GM19395 (cell line): ENCODE results near the gene NBAS.
"Not testable (repeated sequence)": the region's sequence is repeated elsewhere in the genome, so short reads cannot be mapped to it uniquely, and the experiment has no call there.

ENCODE experiments used
- ATAC-seq: cut with Tn5 transposase; IDR thresholded peaks from one replicate; pipeline ENCODE4 v1.9.1; 2021; ENCODE audit warnings: mild to moderate bottlenecking, moderate library complexity; ENCODE audit not compliant: unreplicated experiment

Gene NBAS

DNA sequence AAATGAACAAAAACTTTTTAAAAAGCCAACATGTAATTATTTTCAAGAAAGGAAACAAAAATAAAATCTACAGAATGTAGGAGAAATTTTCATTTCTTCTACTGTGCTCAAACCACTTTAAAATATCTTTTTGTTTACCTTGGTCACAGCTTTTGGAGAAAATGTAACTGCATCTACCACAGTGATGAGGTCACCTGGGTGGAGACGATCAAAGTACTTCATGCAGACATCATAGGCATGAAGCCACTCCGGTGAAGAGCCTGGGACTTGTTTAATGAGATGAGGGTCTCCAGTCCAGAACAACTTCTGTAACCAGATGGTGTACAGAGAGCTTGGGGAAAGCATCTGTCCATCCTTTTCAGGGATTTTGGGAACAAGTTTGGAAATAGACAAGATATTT, 285.8 kb downstream of the NBAS start:
- no peak for ATAC-seq

- ATAC-seq = no peak
Measured at GRCh38 chr2:15273452-15273851, 287.7 kb downstream of the NBAS start.

DNA sequence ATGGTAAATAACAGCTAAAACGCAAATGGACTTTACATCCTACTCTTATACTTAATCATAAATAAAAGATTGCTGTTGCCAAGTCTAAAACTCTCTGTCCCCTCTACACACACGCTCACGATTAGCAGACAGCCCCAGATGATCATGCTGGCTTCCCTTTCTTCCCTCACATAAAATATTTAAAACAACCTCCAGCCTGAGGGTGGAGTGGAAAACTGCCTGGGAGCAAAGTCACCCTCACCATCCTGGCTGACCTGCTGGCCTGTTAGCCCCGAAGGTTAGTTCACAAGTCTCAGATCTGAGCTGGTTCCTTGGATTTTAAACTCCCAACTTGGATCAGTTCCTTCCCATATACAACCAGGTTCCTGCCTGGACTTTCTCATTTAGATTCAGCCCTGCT, 288.2 kb downstream of the NBAS start:
- no peak for ATAC-seq

- no peak for ATAC-seq
Measured at GRCh38 chr2:15271941-15272542, 289.1 kb downstream of the NBAS start.

DNA sequence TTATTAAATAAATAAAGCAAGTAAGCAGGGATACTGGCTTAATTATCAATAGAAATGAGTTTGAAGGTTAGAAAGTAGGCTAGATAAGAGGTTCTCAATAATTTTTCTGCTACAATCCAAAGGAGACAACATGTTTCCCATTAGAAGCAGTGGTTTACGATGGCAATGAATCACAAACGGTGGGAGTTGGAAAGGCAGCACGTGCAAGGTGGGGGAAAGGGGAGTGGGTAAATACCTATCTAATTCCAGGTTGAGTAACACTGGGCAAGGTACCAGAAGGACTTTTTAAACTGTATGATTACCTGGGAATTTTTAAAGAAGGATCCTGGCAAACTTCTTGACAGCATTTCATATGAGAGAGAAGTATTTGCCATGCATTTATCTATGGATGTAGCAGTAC, 289.9 kb downstream of the NBAS start:
- ATAC-seq = no peak

DNA sequence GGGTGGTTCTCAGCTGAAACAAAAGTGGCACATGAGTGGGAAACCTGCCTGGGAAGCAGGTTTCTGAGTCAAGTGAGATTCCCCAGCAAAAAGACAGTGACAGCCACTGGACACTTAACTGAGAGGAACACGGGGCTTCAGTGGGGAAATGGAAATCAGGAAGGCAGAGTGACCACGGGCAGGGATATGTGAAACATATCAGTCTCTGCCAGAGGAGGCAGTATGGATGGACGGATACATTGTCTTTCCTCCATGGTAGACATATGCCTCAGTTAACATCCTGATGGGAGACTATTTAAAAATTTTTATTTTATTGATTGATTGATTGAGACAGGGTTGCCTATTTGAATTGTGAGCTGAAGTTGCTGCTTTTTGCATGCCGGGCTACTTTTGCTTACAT, 292.1 kb downstream of the NBAS start:
- ATAC-seq = no peak

- ATAC-seq = no peak
Measured at GRCh38 chr2:15265889-15266288, 295.2 kb downstream of the NBAS start.

DNA sequence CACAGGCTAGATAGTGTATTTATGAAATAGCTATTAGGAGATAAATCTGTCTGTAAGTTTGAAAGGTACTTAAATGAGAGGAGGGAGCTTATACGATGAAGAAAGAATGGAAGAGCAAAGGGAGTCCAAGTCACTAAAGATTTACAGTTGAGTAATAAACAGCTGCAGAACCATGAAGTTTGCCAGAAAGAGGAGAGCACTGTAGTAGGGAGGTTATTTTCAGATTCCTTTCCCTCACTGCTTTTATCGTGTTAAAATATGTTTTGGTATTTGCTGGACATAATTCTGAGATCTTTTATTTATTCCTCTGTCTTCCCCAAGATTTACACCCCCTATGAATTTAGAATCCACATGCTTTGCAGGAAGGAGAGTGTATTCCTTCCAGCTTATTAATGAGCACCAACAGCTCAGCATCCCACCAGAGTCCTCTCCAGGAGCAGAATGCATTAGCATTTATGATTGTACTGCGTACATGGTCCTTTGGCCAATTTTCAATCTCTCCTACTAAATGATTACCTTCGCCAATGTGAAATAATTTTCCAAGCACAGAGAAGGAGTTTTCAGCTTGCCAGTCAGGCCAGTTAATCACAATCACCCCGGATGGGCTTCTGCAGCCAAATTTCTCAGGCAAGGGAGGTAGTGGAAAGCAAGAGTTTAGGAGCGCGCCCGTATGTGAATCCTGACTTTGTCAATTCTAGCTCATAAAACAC, 297.0 kb downstream of the NBAS start:
- no peak for ATAC-seq

- ATAC-seq = no peak
Measured at GRCh38 chr2:15262792-15263191, 298.3 kb downstream of the NBAS start.

DNA sequence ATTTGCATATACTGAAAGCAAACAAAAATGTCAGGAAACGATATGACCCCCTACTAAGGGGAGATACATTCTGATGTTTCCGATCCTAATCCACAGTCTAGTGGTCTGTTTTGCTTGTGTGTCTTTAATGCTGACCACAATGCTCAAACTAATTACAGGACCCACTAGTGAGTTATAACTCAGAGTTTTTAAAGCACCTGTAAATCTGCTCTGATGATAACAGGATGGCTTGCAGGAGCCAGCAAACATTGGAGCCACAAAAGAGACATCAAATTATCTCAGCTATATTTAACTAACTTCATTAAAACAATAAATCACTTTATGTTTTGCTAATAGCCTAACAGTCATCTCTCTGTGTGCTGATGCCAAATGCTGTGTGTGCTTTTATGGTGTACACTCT, 300.3 kb downstream of the NBAS start:
- ATAC-seq = no peak

GRCh38 chr2:15260196-15260595, 300.9 kb downstream of the NBAS start:
- no peak for ATAC-seq

GRCh38 chr2:15259356-15259756, 301.8 kb downstream of the NBAS start:
- no peak for ATAC-seq

- ATAC-seq = not testable (repeated sequence)
Measured at GRCh38 chr2:15258385-15258784, 302.7 kb downstream of the NBAS start.

DNA sequence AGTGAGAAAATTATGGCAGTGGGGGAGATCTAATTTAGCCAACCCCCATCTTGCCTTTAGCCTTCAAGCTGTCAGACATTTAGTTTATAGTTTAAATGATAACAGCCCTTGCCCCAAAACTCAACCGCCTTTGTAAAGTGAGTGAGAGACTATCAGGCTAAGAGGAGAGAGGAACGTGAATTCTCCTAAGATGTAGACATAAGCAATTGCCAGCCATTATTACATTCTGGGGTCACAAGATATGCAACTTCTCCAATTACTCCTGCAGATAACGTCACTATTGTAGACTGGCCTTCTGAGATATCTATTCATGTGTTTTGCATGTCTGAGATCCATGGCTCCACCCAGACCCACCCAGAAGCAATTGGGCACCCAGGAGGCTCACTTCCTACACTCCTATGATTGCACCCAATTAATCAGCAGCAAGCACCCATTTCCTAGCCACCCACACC, 307.3 kb downstream of the NBAS start:
- ATAC-seq = no peak

- no peak for ATAC-seq
Measured at GRCh38 chr2:15253247-15253646, 307.9 kb downstream of the NBAS start.

GRCh38 chr2:15251753-15252152, 309.4 kb downstream of the NBAS start:
- ATAC-seq = no peak

GRCh38 chr2:15250946-15251345, 310.2 kb downstream of the NBAS start:
- ATAC-seq = not testable (repeated sequence)

DNA sequence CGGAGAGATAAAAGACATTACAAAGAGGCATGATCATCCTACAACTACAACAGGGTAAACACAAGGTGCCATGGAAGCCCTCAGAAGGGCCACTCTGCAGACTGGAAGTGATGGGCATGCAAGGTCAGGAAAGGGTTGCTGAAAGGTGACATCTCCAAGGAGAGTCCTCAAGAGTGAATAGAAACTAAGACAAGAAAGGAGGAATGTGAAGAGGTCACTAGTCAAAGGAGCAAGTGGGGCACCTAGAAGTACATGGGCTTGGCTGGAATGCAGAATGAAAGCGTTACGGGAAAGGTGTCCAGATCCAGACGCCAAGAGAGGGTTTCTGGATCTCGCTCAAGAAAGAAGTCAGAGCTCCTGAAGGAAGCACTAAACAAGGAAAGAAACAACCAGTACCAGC, 314.3 kb downstream of the NBAS start:
- ATAC-seq = no peak

- no peak for ATAC-seq
Measured at GRCh38 chr2:15243762-15244161, 317.4 kb downstream of the NBAS start.

- ATAC-seq = no peak
Measured at GRCh38 chr2:15242936-15243461, 318.1 kb downstream of the NBAS start.

DNA sequence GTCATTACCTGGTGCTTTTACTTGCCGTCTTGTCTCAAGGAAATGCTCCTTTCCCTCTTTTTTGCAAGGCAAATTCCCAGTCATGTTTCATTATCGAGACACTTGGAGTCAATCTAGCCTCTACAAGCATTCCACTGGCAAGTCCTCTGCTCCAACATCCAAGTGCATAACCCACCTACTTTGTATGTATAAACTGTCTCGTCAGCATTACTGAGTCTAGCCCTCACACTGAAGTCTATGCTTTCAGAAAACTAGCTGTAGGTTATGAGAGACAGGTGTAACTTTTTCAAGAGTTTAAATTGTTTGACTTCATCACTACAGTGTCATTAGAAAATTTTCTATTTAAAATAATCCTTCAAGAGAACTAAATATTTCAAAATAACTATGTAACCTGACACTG, 319.2 kb downstream of the NBAS start:
- ATAC-seq = no peak

- no peak for ATAC-seq
Measured at GRCh38 chr2:15241201-15241600, 319.9 kb downstream of the NBAS start.

DNA sequence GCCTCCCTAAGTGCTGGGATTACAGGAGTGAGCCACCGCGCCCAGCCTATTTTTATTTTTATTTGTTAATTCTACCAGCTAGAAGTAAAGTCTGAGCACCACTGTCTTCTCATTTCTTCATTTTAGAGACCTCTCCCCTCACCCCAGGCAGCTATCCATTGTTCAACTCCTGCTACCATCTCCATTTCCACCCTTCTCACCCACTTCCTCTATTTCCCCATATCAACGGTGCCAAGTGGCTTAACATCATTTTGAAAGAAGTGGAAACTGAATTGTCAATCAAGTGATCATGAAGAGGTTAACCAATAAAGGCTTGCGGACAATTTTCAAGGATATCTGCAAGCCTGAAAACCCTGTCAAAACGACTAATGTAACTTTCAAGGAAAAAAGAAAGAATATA, 323.1 kb downstream of the NBAS start:
- no peak for ATAC-seq
